Esophagus squamous epithelium (tissue), 4 donors: ENCODE results near the gene GPC5.

Experiments
- POLR2A ChIP-seq, 4 donors: fragments of 450-650 bp; IDR thresholded peaks; one replicate each; pipeline ENCODE4 v1.6.1; 2017; ENCODE audit warnings: antibody characterized with exemption in 4 of 4, mild to moderate bottlenecking in 4 of 4, moderate library complexity in 3 of 4
- TF ChIP-seq, protein P1 (sequence below), 6 experiments: fragments of 450-650 bp in 4 of 6; fragments of 200-600 bp in 2 of 6; sonication (generic) in 2 of 6; IDR thresholded peaks; one replicate each; pipeline ENCODE4 v1.5.1; 2016 to 2019; ENCODE audit warnings: antibody characterized with exemption in 6 of 6, mild to moderate bottlenecking in 4 of 6, moderate library complexity in 4 of 6

DNA sequence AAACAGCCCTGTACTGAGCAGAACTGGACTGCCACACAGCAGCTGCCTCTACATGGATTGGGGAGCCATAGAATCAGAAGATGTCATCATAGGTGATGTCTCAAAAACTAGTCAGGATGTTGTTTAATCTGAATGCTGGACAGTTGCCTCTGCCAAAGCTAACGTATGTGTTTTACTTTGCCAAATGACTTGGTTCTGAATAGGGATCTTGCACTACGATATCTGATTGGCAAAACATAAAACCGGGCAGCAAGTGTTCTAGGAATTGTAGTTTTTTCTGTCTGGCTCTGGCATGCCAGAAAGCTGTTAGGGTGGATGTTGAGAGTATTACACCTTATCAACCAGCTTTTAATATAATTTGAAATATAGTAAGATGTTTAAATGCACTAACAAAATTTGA lies 645.9 kb downstream of the GPC5 start:
- TF ChIP-seq, protein P1, sequence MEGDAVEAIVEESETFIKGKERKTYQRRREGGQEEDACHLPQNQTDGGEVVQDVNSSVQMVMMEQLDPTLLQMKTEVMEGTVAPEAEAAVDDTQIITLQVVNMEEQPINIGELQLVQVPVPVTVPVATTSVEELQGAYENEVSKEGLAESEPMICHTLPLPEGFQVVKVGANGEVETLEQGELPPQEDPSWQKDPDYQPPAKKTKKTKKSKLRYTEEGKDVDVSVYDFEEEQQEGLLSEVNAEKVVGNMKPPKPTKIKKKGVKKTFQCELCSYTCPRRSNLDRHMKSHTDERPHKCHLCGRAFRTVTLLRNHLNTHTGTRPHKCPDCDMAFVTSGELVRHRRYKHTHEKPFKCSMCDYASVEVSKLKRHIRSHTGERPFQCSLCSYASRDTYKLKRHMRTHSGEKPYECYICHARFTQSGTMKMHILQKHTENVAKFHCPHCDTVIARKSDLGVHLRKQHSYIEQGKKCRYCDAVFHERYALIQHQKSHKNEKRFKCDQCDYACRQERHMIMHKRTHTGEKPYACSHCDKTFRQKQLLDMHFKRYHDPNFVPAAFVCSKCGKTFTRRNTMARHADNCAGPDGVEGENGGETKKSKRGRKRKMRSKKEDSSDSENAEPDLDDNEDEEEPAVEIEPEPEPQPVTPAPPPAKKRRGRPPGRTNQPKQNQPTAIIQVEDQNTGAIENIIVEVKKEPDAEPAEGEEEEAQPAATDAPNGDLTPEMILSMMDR (IDR thresholded peaks at IDR 0.05): no peak
- no peak for TF ChIP-seq POLR2A (IDR thresholded peaks at IDR 0.05)
